Endometrium (tissue), 2 donors: Measurements from ENCODE around the gene LCTL.
"Not testable (repeated sequence)": the region's sequence is repeated elsewhere in the genome, so short reads cannot be mapped to it uniquely, and the experiment has no call there.

Experiments
- FAIRE-seq: peaks from 2 replicates; lab custom pipeline; 2012; peaks lifted over from hg19 to GRCh38; lab: Jason Lieb, UNC
- donor health status: control.
- donor health status: control.

The LCTL gene

DNA sequence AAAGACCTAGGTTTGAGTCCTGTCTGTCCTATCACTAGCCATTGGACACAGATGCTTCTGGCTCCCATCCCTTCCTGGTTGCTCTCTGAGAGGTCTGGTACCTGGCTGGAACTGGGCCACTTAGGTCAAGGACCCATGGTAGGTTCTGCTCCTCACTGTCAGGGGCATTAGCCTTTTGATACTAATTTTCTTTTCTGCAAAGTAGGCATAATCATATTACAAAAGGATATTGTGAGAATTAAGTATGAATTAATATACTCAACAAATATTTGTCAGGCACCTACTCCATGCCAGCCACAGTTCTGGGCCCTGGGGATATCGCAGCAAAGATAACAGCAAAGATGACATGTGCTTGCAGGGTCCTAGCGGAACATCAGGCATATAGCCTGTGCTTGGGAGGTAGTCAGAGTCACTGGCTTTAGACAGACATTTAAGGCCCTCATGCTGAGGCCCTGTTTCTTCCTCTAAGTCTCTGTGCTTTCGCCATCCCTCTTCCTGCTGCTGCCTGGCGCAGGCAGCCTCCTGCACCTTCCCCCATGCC, 25.6 kb upstream of the LCTL start:
- no peak for FAIRE-seq

DNA sequence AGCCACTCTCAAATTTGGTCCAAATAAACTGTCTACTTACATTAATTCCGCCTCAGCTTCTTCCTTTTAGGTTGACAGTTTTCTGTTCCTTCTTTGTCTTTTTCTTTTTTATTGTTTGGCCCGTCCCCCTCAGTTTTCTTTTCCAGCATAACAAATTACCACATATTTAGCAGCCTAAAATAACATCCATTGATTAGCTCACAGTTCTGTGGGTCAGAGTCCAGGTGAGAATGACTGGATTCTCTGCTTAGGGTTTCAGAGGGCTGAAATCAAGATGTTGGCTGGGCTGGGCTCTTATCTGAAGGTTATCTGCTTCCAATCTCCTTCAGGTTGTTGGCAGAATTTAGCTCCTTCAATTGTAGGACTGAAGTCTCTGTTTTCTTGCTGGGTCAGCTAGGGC, 24.6 kb upstream of the LCTL start:
- no peak for FAIRE-seq

DNA sequence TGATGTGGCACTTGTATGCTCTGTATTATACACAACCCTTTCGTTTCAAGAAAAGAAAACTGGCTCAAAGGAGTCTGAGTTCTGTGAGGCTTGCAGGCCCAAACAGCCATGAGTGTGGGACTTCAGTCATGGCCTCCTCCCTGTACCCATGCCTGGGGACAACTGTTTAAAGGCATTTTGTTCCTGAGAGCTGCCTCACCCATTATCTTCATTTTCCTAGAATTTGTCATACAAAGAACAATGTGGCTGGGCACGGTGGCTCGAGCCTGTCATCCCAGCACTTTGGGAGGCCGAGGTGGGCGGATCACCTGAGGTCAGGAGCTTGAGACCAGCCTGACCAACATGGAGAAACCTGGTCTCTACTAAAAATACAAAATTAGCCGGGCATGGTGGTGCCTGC, 23.6 kb upstream of the LCTL start:
- FAIRE-seq = not testable (repeated sequence)

GRCh38 chr15:66588971-66589370, 23.2 kb upstream of the LCTL start:
- no peak for FAIRE-seq

DNA sequence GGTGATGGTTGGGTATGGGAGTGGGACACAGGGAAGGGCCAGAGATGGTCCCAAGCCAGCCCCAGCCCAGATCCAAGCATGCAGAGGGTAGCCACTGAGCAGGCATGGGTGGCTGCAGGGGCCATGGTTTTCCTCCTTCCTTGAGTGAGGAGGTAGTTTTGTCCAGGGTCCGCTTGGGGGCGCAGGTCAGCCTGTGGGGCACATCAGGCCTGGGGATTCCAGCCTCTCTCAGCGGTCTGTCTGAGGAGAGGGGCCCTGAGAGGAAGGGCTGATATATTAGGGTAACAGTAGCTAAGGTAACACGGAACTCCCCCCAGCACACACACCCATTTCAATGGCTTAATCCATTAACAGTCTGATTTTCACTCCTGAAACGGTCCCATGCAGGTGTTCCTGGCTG, 22.7 kb upstream of the LCTL start:
- no peak for FAIRE-seq

- FAIRE-seq = no peak
Measured at GRCh38 chr15:66587749-66588148, 22.0 kb upstream of the LCTL start.

- FAIRE-seq = no peak
Measured at GRCh38 chr15:66587020-66587419, 21.2 kb upstream of the LCTL start.

- FAIRE-seq = no peak
Measured at GRCh38 chr15:66586155-66586976, 20.6 kb upstream of the LCTL start.

- FAIRE-seq = no peak
Measured at GRCh38 chr15:66581972-66582537, 16.3 kb upstream of the LCTL start.

DNA sequence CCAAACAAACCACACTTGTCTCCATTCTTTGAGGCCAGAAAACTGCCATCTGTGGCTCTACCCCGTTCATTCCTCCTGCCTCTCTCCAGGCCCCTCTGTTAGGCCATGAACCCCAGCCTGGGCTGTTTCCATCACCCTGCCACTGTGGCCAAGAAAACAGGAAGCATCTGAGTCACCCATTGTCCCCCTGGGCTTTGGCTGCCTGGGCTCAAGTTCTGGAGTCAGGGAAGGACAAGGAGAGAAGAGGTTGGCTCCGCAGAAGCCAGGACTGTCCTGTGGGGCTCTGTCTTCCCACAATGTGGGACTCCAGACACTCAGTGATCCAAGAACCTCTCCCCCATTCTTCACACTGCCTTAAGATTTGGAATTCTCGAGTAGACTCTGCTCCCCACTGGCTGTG, 14.8 kb upstream of the LCTL start:
- FAIRE-seq = no peak

DNA sequence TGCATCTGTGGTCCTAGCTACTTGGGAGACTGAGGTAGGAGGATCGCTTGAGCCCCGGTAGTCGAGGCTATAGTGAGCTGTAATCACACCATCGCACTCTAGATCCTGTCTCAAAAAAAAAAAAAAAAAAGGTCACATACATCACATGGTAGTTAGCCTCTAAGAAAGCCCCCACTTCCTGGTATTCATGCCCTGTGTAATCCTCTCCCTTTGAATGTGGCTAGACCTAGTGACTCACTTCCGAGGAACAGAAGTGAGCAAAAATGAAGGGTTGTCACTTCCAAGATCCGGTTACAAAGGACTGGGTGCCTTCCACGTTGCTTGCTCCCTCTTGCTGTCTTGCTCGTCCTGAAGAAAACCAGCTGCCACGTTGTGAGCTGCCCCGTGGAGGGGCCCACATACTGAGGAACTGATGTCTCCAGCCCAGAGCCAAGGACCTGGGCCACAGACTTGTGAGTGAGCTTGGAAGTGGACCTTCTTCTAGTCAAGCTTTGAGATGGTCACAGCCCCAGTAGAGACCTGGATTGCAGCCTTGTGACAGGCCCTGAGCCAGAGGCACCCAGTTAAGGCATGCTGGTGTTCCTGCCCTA, 12.6 kb upstream of the LCTL start:
- FAIRE-seq = no peak

DNA sequence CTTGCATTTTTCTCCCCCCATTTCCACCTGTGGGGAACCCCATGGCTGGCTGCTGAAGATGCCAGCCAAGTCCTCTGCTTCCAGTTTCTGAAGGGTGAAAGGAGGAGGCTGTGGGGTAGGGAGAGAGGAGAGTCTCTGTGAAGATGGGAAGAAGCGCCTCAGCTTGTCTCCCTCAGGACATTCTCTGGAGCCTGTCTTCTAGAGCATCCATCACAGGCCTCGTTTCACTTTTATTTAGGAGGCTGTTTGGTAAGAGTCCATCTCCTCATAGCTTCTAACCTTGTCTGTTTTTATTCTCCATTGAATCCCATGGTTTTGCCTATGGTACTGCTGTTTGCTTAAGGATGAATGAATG, 8.8 kb upstream of the LCTL start:
- no peak for FAIRE-seq

DNA sequence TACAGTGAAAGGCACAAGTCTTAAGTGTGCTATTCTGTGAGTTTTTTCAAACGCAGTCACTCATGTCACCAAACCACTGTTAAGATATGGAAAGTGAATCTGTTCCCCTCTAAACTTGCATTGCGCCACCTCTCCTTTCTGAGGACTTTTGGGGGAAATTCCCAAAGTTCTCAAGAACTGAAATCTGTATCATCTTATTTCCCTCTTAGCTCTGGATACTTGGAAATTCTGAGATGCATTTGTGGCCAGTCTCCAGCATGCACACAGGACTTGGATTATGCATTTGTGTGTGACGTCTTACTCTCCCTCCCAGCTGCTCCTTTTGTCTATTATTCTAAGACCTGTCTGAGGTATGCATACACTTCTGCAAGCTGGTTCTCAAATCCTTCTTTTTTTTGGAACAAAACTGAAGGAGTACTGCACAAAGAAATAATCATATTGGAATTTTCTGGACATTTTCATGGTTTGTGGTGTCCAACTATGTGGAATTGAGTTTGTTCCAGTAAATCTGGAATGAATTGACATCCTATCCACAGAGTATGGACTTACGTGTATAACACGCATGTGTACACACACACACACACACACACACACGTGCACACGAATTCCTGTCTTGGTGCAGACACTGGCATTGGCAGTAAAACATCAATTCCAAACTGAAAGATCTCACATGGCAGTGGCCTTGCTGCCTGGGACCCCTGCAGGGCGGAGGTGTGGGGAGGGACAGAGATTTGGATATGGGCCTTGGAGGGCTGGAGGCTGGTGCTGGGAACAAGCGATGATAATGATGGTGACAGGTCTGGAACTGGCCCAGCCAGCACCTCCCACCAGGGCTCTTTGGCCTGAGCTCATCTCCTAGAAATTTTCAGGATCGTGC, 8.2 kb upstream of the LCTL start:
- no peak for FAIRE-seq

DNA sequence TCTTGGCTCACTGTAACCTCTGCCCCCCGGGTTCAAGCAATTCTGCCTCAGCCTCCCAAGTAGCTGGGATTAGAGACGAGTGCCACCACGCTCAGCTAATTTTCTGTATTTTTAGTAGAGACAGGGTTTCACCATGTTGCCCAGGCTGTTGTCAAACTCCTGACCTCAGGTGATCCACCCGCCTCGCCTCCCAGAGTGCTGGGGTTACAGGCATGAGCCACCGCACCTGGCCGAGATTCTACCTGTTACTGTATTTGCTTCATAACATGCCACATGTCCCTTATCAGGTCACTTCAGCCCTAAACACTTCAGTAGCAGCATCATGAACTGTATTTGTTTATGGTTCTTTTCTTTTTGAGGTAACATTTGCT, 7.5 kb upstream of the LCTL start:
- FAIRE-seq = no peak

- no peak for FAIRE-seq
Measured at GRCh38 chr15:66572146-66572545, 6.3 kb upstream of the LCTL start.

- FAIRE-seq = no peak
Measured at GRCh38 chr15:66570842-66571478, 5.2 kb upstream of the LCTL start.

DNA sequence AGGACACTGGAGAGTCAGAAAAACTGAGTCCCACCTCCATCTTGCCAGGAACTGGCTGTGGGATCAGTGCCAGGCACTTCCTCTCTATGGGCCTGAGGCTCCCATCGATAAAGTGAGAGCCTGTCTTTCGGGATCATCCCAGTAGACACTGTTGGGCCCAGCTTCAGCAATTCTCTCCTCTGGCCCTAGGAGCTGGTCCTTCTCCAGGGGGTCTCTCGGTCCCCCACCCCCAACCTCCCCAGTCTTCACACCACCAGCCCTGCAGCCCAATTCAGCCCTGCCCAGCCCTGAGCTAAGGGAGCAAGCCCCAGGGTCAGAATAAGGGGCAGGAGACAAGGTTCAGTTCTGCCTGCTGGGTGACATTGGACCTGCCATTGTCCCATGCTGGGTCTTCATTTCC, 4.5 kb upstream of the LCTL start:
- no peak for FAIRE-seq

DNA sequence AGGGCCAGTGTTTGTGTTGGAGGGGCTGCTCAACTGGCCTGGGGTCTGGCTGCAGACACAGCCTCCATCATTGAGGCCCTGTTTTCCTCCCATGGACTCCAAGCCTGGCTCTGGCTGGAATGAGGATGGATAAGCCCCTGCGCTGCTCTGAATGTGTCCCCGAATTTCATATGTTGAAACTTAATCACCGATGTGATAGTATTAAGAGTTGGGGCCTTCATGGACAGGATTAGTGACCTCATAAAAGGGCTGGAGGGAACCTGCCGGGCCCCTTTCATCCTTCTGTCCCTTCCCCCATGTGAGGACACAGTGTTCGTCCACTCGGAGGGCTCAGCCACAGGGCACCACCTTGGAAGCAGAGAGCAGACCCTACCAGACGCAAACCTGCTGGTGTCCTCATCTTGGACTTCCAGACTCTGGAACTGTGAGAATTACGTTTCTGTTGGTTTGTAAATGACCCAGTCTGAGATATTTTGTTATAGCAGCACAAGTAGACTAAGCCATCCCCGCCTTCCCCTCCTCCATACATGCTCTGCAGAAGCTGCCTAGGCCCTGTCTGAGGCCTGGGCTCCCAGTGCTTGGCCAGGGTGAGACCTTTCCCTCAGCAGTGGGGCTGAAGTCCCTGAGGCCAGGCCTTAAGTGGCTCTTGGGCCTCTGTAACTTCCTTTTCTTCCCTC, 3.8 kb upstream of the LCTL start:
- no peak for FAIRE-seq

DNA sequence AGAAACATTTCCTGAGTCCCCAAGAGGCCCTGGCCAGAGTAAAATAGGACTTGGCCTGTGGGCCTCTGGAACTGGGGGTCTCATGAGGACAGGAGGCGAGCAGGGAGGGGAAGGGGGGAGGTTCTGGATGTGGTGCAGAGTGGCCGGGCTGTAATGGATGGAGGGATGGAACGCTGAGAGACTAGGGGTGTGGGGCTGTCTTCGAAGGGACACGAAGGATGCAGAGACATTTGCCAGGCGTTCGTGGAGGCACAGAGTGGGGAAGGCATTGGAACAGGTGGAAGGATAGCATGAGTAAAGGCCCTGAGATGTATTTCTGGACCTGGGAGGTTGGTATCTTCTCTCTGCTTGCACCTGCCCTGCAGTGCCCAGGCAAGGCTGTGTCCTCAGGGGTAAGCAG, 2.1 kb upstream of the LCTL start:
- FAIRE-seq = no peak

DNA sequence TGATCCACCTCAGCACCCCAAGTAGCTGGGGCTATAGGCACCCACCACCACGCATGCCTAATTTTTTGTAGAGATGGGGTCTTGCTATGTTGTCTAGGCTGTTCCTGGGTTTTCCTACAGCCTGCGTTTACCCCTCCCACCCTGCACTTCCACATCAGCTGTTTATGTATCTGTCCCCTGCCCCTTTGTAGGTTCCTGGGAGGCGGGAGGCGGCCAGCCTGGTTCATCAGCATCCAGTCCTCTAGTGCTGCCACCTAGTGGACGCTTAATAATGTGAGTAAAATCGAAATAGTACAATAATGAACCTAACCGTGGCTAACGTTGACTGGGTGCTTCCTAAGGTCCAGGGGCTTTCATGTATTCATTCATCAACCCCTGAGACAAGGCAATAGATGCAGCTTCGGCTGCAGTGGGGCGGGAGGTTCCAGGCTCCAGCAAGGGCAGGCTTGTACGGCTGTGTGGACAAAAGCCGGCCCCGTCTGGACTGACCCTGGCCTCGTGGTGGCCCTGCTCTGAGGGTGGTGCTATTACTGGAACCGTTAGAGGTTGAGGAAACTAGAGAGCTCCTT, 1.2 kb upstream of the LCTL start:
- no peak for FAIRE-seq

DNA sequence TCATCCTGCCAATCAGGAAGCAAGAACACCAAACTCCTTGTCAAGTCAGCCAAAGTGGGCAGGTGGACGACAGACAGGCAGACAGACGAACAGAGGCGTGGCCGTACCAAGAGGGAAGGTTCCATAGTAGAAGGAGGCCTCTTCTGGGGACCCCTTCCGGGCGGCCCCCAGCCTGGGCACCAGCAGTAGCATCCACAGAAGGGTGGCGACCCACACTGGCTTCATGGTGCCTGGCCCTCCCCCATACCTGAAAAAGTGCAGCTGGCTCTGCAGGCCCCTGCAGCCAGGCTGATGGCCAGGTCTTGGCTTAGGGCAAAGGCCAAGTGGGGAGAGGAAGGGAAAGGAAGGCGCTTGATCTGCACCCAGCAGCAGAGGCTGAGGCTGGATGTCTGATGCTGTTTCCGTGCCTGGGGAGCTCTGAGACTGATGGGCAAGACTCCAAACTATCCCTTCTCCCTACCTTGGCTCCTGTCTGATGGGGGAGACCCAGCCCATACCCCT, 607 bp downstream of the LCTL start:
- FAIRE-seq = no peak
